Measurements from ENCODE around the gene MYOT.

DNA sequence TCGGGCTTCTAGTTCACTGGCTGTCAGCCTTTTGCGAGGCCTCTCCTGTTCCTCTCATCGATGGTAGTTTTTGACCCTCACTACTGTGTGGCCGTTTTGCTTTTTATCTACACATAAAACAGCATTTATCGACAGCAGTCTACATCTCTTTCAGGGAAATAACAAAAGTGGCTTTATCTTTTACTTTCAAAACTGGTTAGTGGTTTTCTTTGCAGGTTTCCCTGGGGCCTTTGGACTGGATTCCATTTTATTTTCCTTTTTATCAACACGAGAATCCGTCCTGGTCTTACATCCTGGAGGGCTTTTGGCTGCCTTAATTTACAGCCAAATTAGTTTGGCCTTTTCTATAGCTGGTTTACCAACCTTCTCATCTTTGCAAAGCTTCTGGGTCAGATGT, 20.8 kb downstream of the MYOT start:
- TF ChIP-seq CTCF (IDR thresholded peaks at IDR 0.05 in 4 of 5, conservative IDR thresholded peaks at IDR 0.05 in 1 of 5) (no peak), POLR2A (IDR thresholded peaks at IDR 0.05) (no peak)

All from gastrocnemius medialis (tissue), 4 donors.